Measurements from ENCODE around the gene ALOX15. TPM values are rescaled to one million over a fixed set of nuclear protein-coding genes. Genes with fewer than 3 reads are reported as not detected.

ALOX15 gene
- total and polyA plus RNA-seq, 9 of the 15 experiments (the other 6 are each of a cell fraction or from before 2014, with no cell fraction given): not detected

- Histone ChIP-seq H3K27me3 (ENCODE audit: control insufficient read depth in 2 of 2, insufficient read depth in 2 of 2, low read length in 2 of 2) (no peaks in the 10 kb centered on the region), H3K79me2 (ENCODE audit: control insufficient read depth, insufficient read depth, low read length) (no peaks in the 10 kb centered on the region), H3K9me3 (replicated peaks; ENCODE audit: control insufficient read depth, insufficient read depth, low read depth, low read length) (no peaks in the 10 kb centered on the region), H2AFZ (ENCODE audit: low read depth, low read length) (no peak overlapping the region), H3K4me2 (ENCODE audit: insufficient read depth, low read length) (no peak overlapping the region), H3K9me1 (ENCODE audit: control insufficient read depth, insufficient read depth, low read length) (no peaks in the 10 kb centered on the region), H3K9ac (ENCODE audit: insufficient read depth in 1 of 2, low read depth in 2 of 2, low read length in 2 of 2) (no peak overlapping the region), H3K36me3 (ENCODE audit: control insufficient read depth, insufficient read depth, low read length) (peaks cover 16% of the 10 kb centered on the region; the same call in 1 of the 3 replicates), H3K4me1 (replicated peaks in 1 of 2; ENCODE audit: control insufficient read depth in 2 of 2, insufficient read depth in 2 of 2, low read length in 2 of 2) (peaks cover 4 to 12% of the 10 kb centered on the region in 2 experiments; a peak in 3 of 5 replicates), H3K27ac (ENCODE audit: extremely low read depth, low read depth, low read length) (no peak overlapping the region), H3K4me3 (no peak overlapping the region), H4K20me1 (replicated peaks; ENCODE audit: control insufficient read depth, insufficient read depth, low read length) (no peaks in the 10 kb centered on the region)
- BruUV-seq (replicated peaks): no TSS peak
- FAIRE-seq (no peak), DNase-seq (ENCODE audit: extremely low read depth in 1 of 4, low spot score in 3 of 4) (no peak), ATAC-seq (no peak)
- 32% methylated on average over 4 of the region's 4 CpGs for WGBS (ENCODE audit: insufficient coverage, low coverage, missing lambda C conversion rate)
- intact Hi-C loops (cut with micrococcal nuclease): no loop called here
- in situ Hi-C loops (cut with MboI): no loop called here
- POLR2A ChIA-PET: no interaction called here
- CTCF ChIA-PET (ENCODE audit: low intra/inter-chr PET ratio): no interaction called here
- TF ChIP-seq NCOA1 (IDR thresholded peaks at IDR 0.05; ENCODE audit: low read depth) (no peak), SRSF1 (IDR thresholded peaks at IDR 0.05; ENCODE audit: low read depth, low read length) (no peak), PATZ1 (CRISPR knock-in tag; IDR thresholded peaks at IDR 0.05; ENCODE audit: borderline replicate concordance) (no peak), ZNF280A (IDR thresholded peaks at IDR 0.05; ENCODE audit: low read depth, partially characterized antibody) (no peak), TCFL5 (CRISPR knock-in tag; conservative IDR thresholded peaks at IDR 0.05) (no peak), ZNF239 (CRISPR knock-in tag; IDR thresholded peaks at IDR 0.05) (no peak), REST (IDR thresholded peaks at IDR 0.05; ENCODE audit: borderline replicate concordance) (no peak), REST (CRISPR knock-in tag; IDR thresholded peaks at IDR 0.05; ENCODE audit: low read depth) (no peak), ZNF512 (tag; IDR thresholded peaks at IDR 0.05) (no peak)
Measured at GRCh38 chr17:4667166-4667565, 25.7 kb upstream of the ALOX15 start.

All from K562 (cell line).